RPMI8226 (cell line): ENCODE measurements around the gene PRSS50.

ENCODE experiments used
- DNase-seq: peaks from one replicate; pipeline ENCODE4 v3.0.0-alpha.2; 2015

Gene PRSS50

GRCh38 chr3:46667657-46668056 lies 50.0 kb downstream of the PRSS50 start:
- DNase-seq = no peak

DNA sequence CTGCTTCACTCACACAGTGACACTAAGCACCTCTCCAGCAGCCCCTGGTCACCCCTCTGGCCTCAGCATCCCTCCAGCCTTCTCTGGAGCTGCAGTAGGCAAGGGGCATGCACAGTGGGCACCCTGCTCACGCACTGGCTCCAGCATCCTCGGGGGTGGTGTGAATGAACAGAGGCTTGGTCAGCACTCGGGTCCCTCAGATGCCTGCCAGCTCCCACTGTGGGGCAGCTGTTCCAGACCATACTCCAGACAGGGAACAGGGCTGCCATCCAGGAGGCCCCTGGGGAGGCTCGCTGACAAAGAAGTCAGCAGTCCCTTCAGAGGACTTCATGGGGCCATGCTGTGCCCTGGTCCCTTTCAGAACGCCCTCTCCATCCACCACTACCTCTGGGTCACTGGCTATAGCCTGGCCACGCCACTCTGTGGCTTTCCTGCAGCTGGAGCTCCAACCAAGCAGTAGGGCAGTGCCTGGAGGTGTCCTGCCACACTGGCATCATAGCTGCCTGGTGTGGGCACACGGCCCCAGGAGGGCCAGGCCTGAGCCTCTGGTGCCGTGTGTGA lies 50.5 kb downstream of the PRSS50 start:
- no peak for DNase-seq

- no peak for DNase-seq
Observed at GRCh38 chr3:46666453-46666845, 51.2 kb downstream of the PRSS50 start.

GRCh38 chr3:46665763-46666452 lies 51.8 kb downstream of the PRSS50 start:
- peak; percentile 82 for DNase-seq

DNA sequence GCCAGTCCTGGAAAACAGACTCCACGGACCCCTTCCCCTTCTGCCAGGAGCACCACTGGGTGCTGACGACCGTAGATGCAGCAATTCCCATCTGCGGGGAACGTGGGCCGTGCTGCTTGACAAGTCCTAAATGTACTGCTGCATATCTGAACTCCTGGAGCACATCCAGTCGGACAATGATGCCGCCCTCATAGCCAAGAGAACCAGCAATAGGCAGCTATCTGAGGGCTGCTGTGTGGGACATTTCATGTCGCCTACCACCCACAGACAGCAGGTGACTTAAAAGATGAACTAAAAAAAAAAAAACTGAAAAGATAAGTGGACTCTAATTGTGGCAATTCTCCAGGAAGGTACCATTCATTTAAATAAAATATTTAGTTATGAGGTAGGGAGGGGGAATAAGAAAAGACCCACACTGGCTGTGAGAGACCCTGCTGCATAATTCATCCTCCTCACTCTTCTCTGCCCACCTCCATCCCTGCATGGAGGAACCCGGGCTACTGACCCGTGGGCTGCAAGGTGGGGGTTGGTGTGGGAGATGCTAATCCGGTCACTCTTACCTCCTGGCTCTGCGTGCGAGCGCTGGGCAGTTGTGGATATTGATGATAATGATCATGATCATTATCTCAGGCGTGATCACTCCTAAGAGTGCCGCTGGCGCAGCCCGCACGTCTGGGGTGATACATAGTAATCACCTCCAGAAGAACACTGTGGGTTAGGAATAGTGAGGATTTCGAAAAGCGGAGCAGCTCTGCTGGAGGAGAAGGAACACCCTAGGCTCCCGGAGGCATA lies 52.5 kb downstream of the PRSS50 start:
- no peak for DNase-seq

GRCh38 chr3:46664188-46664970 lies 53.3 kb downstream of the PRSS50 start:
- DNase-seq = no peak

DNA sequence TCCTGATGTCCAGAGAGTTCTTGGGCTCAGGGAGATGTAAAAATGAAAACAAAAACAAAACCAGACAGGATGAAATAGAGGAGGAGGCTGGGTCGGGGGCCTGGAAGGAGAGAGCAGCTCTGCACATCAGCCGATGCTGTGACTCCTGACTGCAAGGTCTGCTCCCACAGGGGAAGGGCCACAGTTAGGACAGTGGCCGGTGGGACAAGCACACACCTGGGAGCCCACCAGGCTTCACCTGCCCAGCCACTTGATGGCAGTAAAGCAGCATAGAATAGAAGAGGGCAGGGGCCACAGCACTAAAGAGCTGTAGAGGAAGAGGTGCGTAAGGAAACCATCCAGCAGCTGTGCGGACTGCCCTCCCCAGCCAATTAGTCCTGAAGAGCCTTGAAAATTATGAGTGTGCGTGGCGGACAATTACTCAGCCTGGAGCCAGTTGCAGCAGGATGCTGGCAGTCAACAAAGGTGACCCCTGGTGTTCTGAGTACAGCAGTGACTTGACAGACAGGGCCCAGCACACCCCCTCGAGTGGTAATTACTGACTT lies 54.0 kb downstream of the PRSS50 start:
- peak; percentile 57 for DNase-seq

GRCh38 chr3:46662771-46663551 lies 54.7 kb downstream of the PRSS50 start:
- no peak for DNase-seq
